ENCODE results near the gene ZNF823.

ZNF823 gene

GRCh38 chr19:11736696-11737095 is 2.0 kb downstream of the ZNF823 start:
- FAIRE-seq, result no peak

- FAIRE-seq, result no peak
Measured at GRCh38 chr19:11735375-11735774, 3.4 kb downstream of the ZNF823 start.

- no peak for FAIRE-seq
Measured at GRCh38 chr19:11729586-11729985, 9.2 kb downstream of the ZNF823 start.

- FAIRE-seq, result no peak
Measured at GRCh38 chr19:11722414-11722813, 16.3 kb downstream of the ZNF823 start.

GRCh38 chr19:11721681-11722080 is 17.1 kb downstream of the ZNF823 start:
- no peak for FAIRE-seq

GRCh38 chr19:11710313-11710712 is 28.4 kb downstream of the ZNF823 start:
- no peak for FAIRE-seq

GRCh38 chr19:11708457-11708856 is 30.3 kb downstream of the ZNF823 start:
- no peak for FAIRE-seq

- FAIRE-seq, result no peak
Measured at GRCh38 chr19:11705474-11705873, 33.3 kb downstream of the ZNF823 start.

- no peak for FAIRE-seq
Measured at GRCh38 chr19:11704626-11705025, 34.1 kb downstream of the ZNF823 start.

GRCh38 chr19:11699931-11700794 is 38.6 kb downstream of the ZNF823 start:
- FAIRE-seq, result peak; percentile 98

- no peak for FAIRE-seq
Measured at GRCh38 chr19:11698231-11698630, 40.5 kb downstream of the ZNF823 start.

- FAIRE-seq, result no peak
Measured at GRCh38 chr19:11697284-11697855, 41.4 kb downstream of the ZNF823 start.

- no peak for FAIRE-seq
Measured at GRCh38 chr19:11694533-11695439, 44.0 kb downstream of the ZNF823 start.

GRCh38 chr19:11693505-11694499 is 44.9 kb downstream of the ZNF823 start:
- no peak for FAIRE-seq

- FAIRE-seq, result no peak
Measured at GRCh38 chr19:11692127-11692790, 46.5 kb downstream of the ZNF823 start.

GRCh38 chr19:11685676-11686650 is 52.8 kb downstream of the ZNF823 start:
- FAIRE-seq, result no peak

GRCh38 chr19:11684987-11685675 is 53.6 kb downstream of the ZNF823 start:
- no peak for FAIRE-seq

- no peak for FAIRE-seq
Measured at GRCh38 chr19:11680689-11681302, 58.0 kb downstream of the ZNF823 start.

- FAIRE-seq, result no peak
Measured at GRCh38 chr19:11678504-11678903, 60.2 kb downstream of the ZNF823 start.
